Measurements from ENCODE around the gene GAS2L1. TPM values are rescaled to one million over a fixed set of nuclear protein-coding genes. Genes with fewer than 3 reads are reported as not detected.

The GAS2L1 gene
- total and polyA plus RNA-seq, 2 experiments from 2014 or later: 17.3 to 21.0 TPM

DNA sequence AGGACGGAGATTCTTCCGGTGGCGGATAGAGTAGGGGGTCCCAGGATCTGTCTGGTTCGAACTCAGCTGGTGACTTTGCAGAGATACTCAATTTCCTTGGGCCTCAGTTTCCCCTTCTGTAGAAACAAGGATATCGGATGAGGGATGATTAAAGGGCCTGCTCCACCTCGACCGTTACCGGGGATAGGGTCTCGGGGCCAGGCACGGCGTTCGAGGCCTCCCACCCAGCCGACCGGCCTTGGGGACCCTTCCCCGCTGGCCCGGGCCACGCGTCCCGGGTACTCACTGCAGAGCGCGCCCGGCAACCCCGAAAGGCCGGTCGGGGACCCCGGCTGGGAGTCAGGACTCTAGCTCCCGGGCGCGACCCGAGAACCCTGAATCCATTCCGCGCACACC lies 39.0 kb upstream of the GAS2L1 start:
- Histone ChIP-seq H3K27ac (peak overlapping the region; percentile 100), H3K36me3 (peaks cover 10% of the 10 kb centered on the region)

DNA sequence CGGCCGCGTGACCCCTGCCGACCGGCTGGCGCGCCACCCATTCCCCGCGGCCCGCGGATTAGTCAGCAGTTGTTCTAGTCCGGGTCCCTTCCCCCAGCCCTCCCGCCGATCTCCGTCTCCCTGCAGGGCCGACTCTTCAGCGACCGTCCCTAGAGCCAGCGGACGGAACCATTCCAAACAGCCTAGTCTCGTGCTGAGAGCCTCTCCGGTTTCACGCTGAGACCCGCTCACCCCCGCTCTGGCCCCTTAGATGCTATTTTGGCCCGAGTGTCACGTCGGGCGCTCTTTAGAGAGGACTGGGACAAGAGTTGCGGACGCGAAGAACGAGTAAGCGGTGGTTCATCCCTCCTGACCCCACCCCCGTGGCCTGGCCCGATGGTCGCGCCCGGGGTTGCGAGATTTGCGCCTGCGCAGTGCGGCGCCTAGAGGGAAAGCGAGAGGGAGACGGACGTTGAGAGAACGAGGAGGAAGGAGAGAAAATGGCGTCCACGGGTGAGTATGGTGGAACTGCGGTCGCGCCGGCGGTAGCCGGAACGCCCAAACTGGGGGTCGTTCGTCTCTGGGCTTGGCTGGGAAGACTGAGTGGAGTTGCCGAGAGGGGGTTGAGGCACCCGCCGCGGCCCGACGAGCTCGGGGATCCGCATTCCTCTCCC lies 38.5 kb upstream of the GAS2L1 start, which contains the start of the genes EWSR1 and RHBDD3:
Gene EWSR1, plus strand, starts transcription at position 411 of the 653 bp plus-strand sequence. Its CDS starts 69 bp downstream, at position 480.
Gene RHBDD3, minus strand, starts transcription at position 124 of the 653 bp plus-strand sequence. CDS start 2,355 bp downstream, outside the sequence.
- peaks cover 25% of the 10 kb centered on the region for H3K4me1 ChIP-seq (ENCODE audit: low read depth)
- H3K9me3 ChIP-seq (ENCODE audit: low read depth): no peaks in the 10 kb centered on the region
- TF ChIP-seq, protein P1, sequence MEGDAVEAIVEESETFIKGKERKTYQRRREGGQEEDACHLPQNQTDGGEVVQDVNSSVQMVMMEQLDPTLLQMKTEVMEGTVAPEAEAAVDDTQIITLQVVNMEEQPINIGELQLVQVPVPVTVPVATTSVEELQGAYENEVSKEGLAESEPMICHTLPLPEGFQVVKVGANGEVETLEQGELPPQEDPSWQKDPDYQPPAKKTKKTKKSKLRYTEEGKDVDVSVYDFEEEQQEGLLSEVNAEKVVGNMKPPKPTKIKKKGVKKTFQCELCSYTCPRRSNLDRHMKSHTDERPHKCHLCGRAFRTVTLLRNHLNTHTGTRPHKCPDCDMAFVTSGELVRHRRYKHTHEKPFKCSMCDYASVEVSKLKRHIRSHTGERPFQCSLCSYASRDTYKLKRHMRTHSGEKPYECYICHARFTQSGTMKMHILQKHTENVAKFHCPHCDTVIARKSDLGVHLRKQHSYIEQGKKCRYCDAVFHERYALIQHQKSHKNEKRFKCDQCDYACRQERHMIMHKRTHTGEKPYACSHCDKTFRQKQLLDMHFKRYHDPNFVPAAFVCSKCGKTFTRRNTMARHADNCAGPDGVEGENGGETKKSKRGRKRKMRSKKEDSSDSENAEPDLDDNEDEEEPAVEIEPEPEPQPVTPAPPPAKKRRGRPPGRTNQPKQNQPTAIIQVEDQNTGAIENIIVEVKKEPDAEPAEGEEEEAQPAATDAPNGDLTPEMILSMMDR (IDR thresholded peaks at IDR 0.05; ENCODE audit: low read depth, low read length): no peak
- H3K4me3 ChIP-seq: peak within 1 kb of the TSS; percentile 71
- peak; percentile 96 to 99 for DNase-seq (ENCODE audit: low read depth in 1 of 2, low spot score in 1 of 2)
- H3K27ac ChIP-seq: peak within 1 kb of the TSS; percentile 100
- no peaks in the 10 kb centered on the region for H3K27me3 ChIP-seq
- peaks cover 15% of the 10 kb centered on the region for H3K36me3 ChIP-seq

More for the DNA sequence above, 39.0 kb upstream of the GAS2L1 start:
- no peaks in the 10 kb centered on the region for H3K27me3 ChIP-seq
- H3K4me3 ChIP-seq: peak overlapping the region; percentile 71
- peak in 1 of 2 donors; percentile 6 for DNase-seq (ENCODE audit: low read depth in 1 of 2, low spot score in 1 of 2)
- peaks cover 25% of the 10 kb centered on the region for H3K4me1 ChIP-seq (ENCODE audit: low read depth)
- H3K9me3 ChIP-seq (ENCODE audit: low read depth): no peaks in the 10 kb centered on the region
- TF ChIP-seq, protein P1 (IDR thresholded peaks at IDR 0.05; ENCODE audit: low read depth, low read length): no peak

DNA sequence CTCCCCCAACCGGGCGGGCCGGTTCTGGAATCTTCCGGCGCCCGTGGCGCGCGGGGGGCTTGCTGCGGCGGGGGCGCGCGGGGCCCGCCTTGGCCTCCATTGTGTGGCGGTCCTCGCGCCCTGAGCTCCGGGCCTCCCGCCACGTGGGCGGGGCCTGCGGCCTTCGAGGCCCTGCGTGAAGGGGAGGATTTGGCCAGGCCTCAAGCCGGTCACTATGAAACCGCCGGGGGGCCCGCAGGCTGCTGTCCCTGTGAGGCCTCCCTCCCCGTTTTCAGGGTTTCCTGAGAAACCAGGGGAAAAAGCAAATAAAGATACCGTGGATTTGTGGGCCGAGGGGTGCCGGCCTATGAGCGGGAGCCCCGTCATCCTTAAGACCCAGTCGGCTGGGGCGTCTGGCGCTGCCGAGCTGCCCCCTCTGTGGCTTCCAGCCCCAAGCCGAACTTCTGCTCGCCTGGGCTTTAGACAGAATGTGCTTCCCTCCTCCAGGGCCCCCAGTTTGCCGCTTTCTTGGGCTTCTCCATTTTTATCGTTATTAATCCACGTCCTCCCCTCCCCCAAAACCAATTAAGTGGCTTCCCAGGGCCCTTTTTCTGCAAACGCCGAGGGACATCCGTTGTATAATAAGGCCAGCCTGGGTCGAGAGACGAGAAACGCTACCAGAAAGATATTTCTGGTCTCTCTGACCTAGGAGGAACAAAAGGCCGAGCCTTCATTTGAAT lies 37.8 kb upstream of the GAS2L1 start:
- H3K27me3 ChIP-seq: no peaks in the 10 kb centered on the region
- H3K4me1 ChIP-seq (ENCODE audit: low read depth): peaks cover 25% of the 10 kb centered on the region
- H3K4me3 ChIP-seq: peak overlapping the region; percentile 71
- peak; percentile 55 to 86 for DNase-seq (ENCODE audit: low read depth in 1 of 2, low spot score in 1 of 2)
- TF ChIP-seq, protein P1 (IDR thresholded peaks at IDR 0.05; ENCODE audit: low read depth, low read length): no peak
- peaks cover 22% of the 10 kb centered on the region for H3K36me3 ChIP-seq
- no peaks in the 10 kb centered on the region for H3K9me3 ChIP-seq (ENCODE audit: low read depth)
- peak overlapping the region; percentile 100 for H3K27ac ChIP-seq

DNA sequence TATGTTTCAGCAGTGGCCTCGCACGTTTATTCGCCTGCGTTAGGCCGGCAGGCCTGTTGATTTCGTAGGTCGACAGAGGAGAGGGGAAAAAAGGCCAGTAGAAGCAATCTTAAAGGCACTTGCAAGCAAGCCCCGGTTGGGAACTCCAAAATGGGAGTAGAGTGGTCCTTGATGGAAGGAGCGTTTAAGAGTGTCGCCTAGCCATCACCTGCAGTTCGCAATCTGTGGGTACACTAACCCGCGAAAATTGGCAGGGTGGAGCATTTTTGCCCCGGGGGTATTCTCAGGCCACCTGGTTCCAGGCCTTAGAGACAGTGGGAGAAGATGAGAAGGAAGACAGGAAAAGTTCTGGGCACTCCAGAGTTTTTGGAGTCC lies 37.2 kb upstream of the GAS2L1 start:
- Histone ChIP-seq H3K9me3 (ENCODE audit: low read depth) (no peaks in the 10 kb centered on the region), H3K36me3 (peaks cover 28% of the 10 kb centered on the region), H3K4me1 (ENCODE audit: low read depth) (peaks cover 25% of the 10 kb centered on the region), H3K27ac (peak overlapping the region; percentile 100), H3K4me3 (peak overlapping the region; percentile 71), H3K27me3 (no peaks in the 10 kb centered on the region)
- TF ChIP-seq, protein P1 (IDR thresholded peaks at IDR 0.05; ENCODE audit: low read depth, low read length): no peak
- DNase-seq (ENCODE audit: low read depth in 1 of 2, low spot score in 1 of 2): peak; percentile 13 to 25

DNA sequence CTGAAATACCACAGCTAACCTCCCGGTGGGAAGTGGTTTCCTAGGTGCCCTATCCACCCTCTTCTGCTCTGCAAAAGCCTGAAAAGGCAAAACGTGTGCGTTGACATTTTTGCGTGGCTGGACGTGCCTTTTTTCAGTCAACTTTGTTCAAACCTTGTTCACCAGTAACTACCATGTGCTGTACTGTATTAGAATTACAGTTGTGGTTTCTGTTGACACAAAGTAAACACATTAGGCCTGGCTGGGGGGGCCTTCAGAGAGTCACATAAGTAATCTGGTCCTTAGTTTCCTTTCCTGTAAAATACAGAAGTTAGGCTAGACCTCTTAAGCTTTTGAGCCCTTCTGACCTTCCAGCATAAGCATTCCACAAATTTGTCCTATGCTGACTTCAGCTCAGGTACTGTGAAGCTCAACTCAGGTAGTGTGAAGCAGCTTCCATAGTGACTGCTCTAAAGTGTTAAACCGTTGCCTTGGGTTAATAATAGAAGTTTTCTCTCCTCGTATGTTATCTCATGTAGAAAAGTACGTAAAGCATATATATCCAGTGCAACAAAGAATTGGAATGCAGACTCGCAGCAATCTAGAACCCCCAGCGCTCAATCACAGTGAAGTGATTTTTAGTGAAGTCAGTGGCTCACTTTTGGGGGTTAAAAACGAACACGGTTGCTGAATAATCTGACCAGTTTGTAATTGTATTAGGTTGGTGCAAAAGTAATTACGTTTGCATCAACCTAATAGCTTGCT lies 36.5 kb upstream of the GAS2L1 start:
- TF ChIP-seq, protein P1 (IDR thresholded peaks at IDR 0.05; ENCODE audit: low read depth, low read length): no peak
- Histone ChIP-seq H3K4me3 (peak overlapping the region; percentile 71), H3K27ac (peak overlapping the region; percentile 100), H3K9me3 (ENCODE audit: low read depth) (no peaks in the 10 kb centered on the region), H3K36me3 (peaks cover 31% of the 10 kb centered on the region), H3K27me3 (no peaks in the 10 kb centered on the region), H3K4me1 (ENCODE audit: low read depth) (peaks cover 25% of the 10 kb centered on the region)
- peak; percentile 18 to 21 for DNase-seq (ENCODE audit: low read depth in 1 of 2, low spot score in 1 of 2)
